EL (cell line): Measurements from ENCODE around the gene PRDM10.
"Not testable (repeated sequence)": the region's sequence is repeated elsewhere in the genome, so short reads cannot be mapped to it uniquely, and the experiment has no call there.

Experiments
- DNase-seq: peaks from one replicate; pipeline ENCODE4 v3.0.0-alpha.2; 2016

PRDM10 gene

GRCh38 chr11:130002352-130002845 is at the start of gene PRDM10:
Gene PRDM10 (minus strand): TSS chr11:130002835. CDS start chr11:129960964, 41,871 bp downstream.
- peak; percentile 88 for DNase-seq

- DNase-seq, result no peak
These were observed 48.4 kb upstream of the PRDM10 start for GRCh38 chr11:130051082-130051481.

GRCh38 chr11:130050257-130050656 is 47.6 kb upstream of the PRDM10 start:
- peak; percentile 23 for DNase-seq

- DNase-seq, result no peak
These were observed 46.7 kb upstream of the PRDM10 start for GRCh38 chr11:130049328-130049771.

- no peak for DNase-seq
These were observed 44.5 kb upstream of the PRDM10 start for GRCh38 chr11:130047141-130047540.

- no peak for DNase-seq
These were observed 40.9 kb upstream of the PRDM10 start for GRCh38 chr11:130043575-130043974.

GRCh38 chr11:130042093-130042591 is 39.5 kb upstream of the PRDM10 start:
- peak; percentile 86 for DNase-seq

- DNase-seq, result no peak
These were observed 37.8 kb upstream of the PRDM10 start for GRCh38 chr11:130040281-130040940.

- DNase-seq, result peak; percentile 19
These were observed 35.4 kb upstream of the PRDM10 start for GRCh38 chr11:130037881-130038585.

GRCh38 chr11:130037058-130037457 is 34.4 kb upstream of the PRDM10 start:
- DNase-seq, result peak; percentile 66

GRCh38 chr11:130034236-130034635 is 31.6 kb upstream of the PRDM10 start:
- DNase-seq, result no peak

GRCh38 chr11:130032931-130033330 is 30.3 kb upstream of the PRDM10 start:
- no peak for DNase-seq

GRCh38 chr11:130031945-130032344 is 29.3 kb upstream of the PRDM10 start:
- DNase-seq, result no peak

- no peak for DNase-seq
These were observed 28.4 kb upstream of the PRDM10 start for GRCh38 chr11:130031056-130031455.

GRCh38 chr11:130029137-130029536 is 26.5 kb upstream of the PRDM10 start:
- DNase-seq, result no peak

GRCh38 chr11:130025371-130025770 is 22.7 kb upstream of the PRDM10 start:
- no peak for DNase-seq

GRCh38 chr11:130024361-130024760 is 21.7 kb upstream of the PRDM10 start:
- peak; percentile 69 for DNase-seq

GRCh38 chr11:130023204-130023603 is 20.6 kb upstream of the PRDM10 start:
- DNase-seq, result peak; percentile 93

- peak; percentile 34 for DNase-seq
These were observed 20.2 kb upstream of the PRDM10 start for GRCh38 chr11:130022799-130023198.

GRCh38 chr11:130021606-130022005 is 19.0 kb upstream of the PRDM10 start:
- not testable (repeated sequence) for DNase-seq

GRCh38 chr11:130020323-130020722 is 17.7 kb upstream of the PRDM10 start:
- peak; percentile 21 for DNase-seq

- DNase-seq, result not testable (repeated sequence)
These were observed 13.2 kb upstream of the PRDM10 start for GRCh38 chr11:130015846-130016245.

GRCh38 chr11:130008326-130008725 is 5.7 kb upstream of the PRDM10 start:
- no peak for DNase-seq

GRCh38 chr11:130006929-130007328 is 4.3 kb upstream of the PRDM10 start:
- no peak for DNase-seq
